ENCODE measurements around the gene IGF1R.

IGF1R gene

DNA sequence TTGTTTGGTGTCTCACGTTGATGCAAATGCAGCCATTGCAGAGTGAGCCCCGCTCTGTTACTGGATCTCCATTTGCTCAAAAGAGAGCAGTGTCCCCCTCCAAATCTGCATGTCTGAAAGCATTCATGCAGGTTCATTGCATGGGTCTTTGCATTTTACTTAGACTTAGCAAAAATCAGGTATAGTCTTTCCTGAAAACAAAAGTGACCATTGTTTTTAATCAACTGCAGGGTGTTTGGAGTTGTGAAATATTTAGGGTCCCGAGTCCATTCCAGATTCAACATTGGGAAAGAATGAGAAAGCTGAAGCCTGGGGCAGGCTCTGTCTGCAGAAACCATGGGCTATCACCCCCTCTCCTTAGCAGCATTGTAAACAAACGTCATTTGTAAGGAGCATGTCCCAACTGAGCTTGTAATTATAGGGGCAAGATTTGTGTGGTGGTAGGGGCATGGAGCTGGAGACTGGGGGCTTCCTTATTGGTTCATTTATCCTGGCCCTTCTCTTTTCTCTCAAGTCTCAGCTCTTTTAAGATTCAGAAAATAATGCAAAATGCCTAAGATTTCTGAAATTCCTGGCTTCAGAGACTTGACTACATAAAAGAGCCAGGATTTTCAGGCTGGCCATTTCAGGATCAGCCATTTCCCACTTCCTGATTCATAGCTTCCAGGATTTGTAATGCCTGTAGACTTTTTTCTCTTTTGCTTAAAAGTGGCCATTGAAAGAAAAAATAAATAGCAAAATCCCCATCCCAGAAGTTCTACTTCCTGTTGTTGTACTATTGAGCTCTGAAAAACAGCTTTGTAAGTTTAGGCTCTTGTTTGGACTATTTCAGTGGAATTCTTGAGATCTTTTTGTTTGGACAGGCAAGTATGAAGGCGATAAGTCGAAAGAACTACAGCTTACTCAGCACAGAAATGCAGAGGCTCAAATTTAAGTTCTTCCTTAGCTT is 23.0 kb downstream of the IGF1R start:
- H3K4me3 ChIP-seq (ENCODE audit: low read depth in 1 of 2, low read length in 2 of 2) = no peak overlapping the region
- H3K27ac ChIP-seq (ENCODE audit: low read depth, low read length) = peak overlapping the region; percentile 27
- H3K36me3 ChIP-seq (ENCODE audit: control insufficient read depth in 1 of 2, insufficient read depth in 2 of 2, low read length in 2 of 2) = no peaks in the 10 kb centered on the region
- H3K27me3 ChIP-seq (ENCODE audit: control insufficient read depth in 1 of 2, insufficient read depth in 2 of 2, low read length in 2 of 2) = no peaks in the 10 kb centered on the region
- H3K9me3 ChIP-seq (ENCODE audit: control insufficient read depth in 1 of 2, low read length in 2 of 2) = no peaks in the 10 kb centered on the region
- peaks cover 27 to 28% of the 10 kb centered on the region in 2 donors for H3K4me1 ChIP-seq (ENCODE audit: control insufficient read depth in 1 of 2, insufficient read depth in 2 of 2, low read length in 2 of 2)
- H3K9ac ChIP-seq (ENCODE audit: low read depth in 1 of 2, low read length in 2 of 2) = no peak overlapping the region

- Histone ChIP-seq H3K27ac (ENCODE audit: low read depth, low read length) (no peak overlapping the region), H3K4me1 (ENCODE audit: control insufficient read depth in 1 of 2, insufficient read depth in 2 of 2, low read length in 2 of 2) (peaks cover 23 to 28% of the 10 kb centered on the region in 2 donors)
Observed at GRCh38 chr15:98673133-98673532, 24.8 kb downstream of the IGF1R start.

GRCh38 chr15:98674336-98674735 is 26.0 kb downstream of the IGF1R start:
- no peaks in the 10 kb centered on the region for H3K36me3 ChIP-seq (ENCODE audit: control insufficient read depth in 1 of 2, insufficient read depth in 2 of 2, low read length in 2 of 2)
- no peak overlapping the region for H3K4me3 ChIP-seq (ENCODE audit: low read depth in 1 of 2, low read length in 2 of 2)
- H3K9me3 ChIP-seq (ENCODE audit: control insufficient read depth in 1 of 2, low read length in 2 of 2) = no peaks in the 10 kb centered on the region
- H3K27ac ChIP-seq (ENCODE audit: low read depth, low read length) = no peak overlapping the region
- no peaks in the 10 kb centered on the region for H3K27me3 ChIP-seq (ENCODE audit: control insufficient read depth in 1 of 2, insufficient read depth in 2 of 2, low read length in 2 of 2)
- no peak overlapping the region for H3K9ac ChIP-seq (ENCODE audit: low read depth in 1 of 2, low read length in 2 of 2)
- peaks cover 11 to 19% of the 10 kb centered on the region in 2 donors for H3K4me1 ChIP-seq (ENCODE audit: control insufficient read depth in 1 of 2, insufficient read depth in 2 of 2, low read length in 2 of 2)

More at GRCh38 chr15:98673133-98673532, 24.8 kb downstream of the IGF1R start:
- Histone ChIP-seq H3K9me3 (ENCODE audit: control insufficient read depth in 1 of 2, low read length in 2 of 2) (no peaks in the 10 kb centered on the region), H3K9ac (ENCODE audit: low read depth in 1 of 2, low read length in 2 of 2) (no peak overlapping the region), H3K36me3 (ENCODE audit: control insufficient read depth in 1 of 2, insufficient read depth in 2 of 2, low read length in 2 of 2) (no peaks in the 10 kb centered on the region), H3K27me3 (ENCODE audit: control insufficient read depth in 1 of 2, insufficient read depth in 2 of 2, low read length in 2 of 2) (no peaks in the 10 kb centered on the region), H3K4me3 (ENCODE audit: low read depth in 1 of 2, low read length in 2 of 2) (no peak overlapping the region)

GRCh38 chr15:98676586-98677270 is 28.4 kb downstream of the IGF1R start:
- H3K9me3 ChIP-seq (ENCODE audit: control insufficient read depth in 1 of 2, low read length in 2 of 2) = no peaks in the 10 kb centered on the region
- no peak overlapping the region for H3K27ac ChIP-seq (ENCODE audit: low read depth, low read length)
- no peak overlapping the region for H3K4me3 ChIP-seq (ENCODE audit: low read depth in 1 of 2, low read length in 2 of 2)
- H3K36me3 ChIP-seq (ENCODE audit: control insufficient read depth in 1 of 2, insufficient read depth in 2 of 2, low read length in 2 of 2) = no peaks in the 10 kb centered on the region
- H3K27me3 ChIP-seq (ENCODE audit: control insufficient read depth in 1 of 2, insufficient read depth in 2 of 2, low read length in 2 of 2) = no peaks in the 10 kb centered on the region
- H3K9ac ChIP-seq (ENCODE audit: low read depth in 1 of 2, low read length in 2 of 2) = no peak overlapping the region
- H3K4me1 ChIP-seq (ENCODE audit: control insufficient read depth in 1 of 2, insufficient read depth in 2 of 2, low read length in 2 of 2) = peaks cover 2 to 9% of the 10 kb centered on the region in 2 donors

DNA sequence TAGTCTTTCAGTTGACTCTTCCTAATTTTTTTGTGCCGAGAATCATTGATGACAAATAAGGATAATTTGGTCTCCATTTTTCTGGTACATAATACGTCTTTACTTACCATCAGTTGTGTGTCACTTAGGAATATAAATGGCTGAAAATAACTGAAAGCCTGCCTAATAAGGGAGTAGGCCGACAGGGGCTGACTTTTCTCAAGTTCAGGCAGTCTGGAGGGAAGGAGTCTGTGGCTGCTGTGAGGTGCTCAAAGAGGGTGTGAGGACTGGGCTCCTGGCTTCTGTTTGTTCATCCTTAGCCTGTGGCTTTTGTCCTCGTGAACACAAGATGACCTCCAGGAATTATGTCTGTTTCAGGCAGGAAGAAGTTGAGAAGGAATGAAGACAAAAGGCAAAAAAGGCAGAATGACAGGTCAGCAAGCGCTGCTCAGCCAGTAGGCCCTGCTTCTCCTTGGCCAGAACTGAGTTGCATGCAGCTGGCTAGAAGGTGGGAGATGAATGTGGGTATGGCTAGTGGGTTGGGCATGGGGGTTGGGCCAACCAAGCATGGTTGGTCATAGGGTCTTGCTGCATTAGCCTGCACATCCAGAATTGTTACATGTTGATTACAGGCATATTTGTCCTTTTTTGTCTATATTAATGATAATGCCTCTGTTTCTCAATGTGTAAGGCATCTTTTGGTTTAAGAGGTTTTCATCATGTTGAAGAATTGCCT is 29.2 kb downstream of the IGF1R start:
- peaks cover 0 to 9% of the 10 kb centered on the region in 2 donors for H3K4me1 ChIP-seq (ENCODE audit: control insufficient read depth in 1 of 2, insufficient read depth in 2 of 2, low read length in 2 of 2)
- no peaks in the 10 kb centered on the region for H3K36me3 ChIP-seq (ENCODE audit: control insufficient read depth in 1 of 2, insufficient read depth in 2 of 2, low read length in 2 of 2)
- no peak overlapping the region for H3K27ac ChIP-seq (ENCODE audit: low read depth, low read length)
- no peaks in the 10 kb centered on the region for H3K27me3 ChIP-seq (ENCODE audit: control insufficient read depth in 1 of 2, insufficient read depth in 2 of 2, low read length in 2 of 2)
- no peak overlapping the region for H3K4me3 ChIP-seq (ENCODE audit: low read depth in 1 of 2, low read length in 2 of 2)
- H3K9ac ChIP-seq (ENCODE audit: low read depth in 1 of 2, low read length in 2 of 2) = no peak overlapping the region
- no peaks in the 10 kb centered on the region for H3K9me3 ChIP-seq (ENCODE audit: control insufficient read depth in 1 of 2, low read length in 2 of 2)

GRCh38 chr15:98678484-98678883 is 30.1 kb downstream of the IGF1R start:
- Histone ChIP-seq H3K9me3 (ENCODE audit: control insufficient read depth in 1 of 2, low read length in 2 of 2) (no peaks in the 10 kb centered on the region), H3K27me3 (ENCODE audit: control insufficient read depth in 1 of 2, insufficient read depth in 2 of 2, low read length in 2 of 2) (no peaks in the 10 kb centered on the region), H3K4me1 (ENCODE audit: control insufficient read depth in 1 of 2, insufficient read depth in 2 of 2, low read length in 2 of 2) (peaks cover 0 to 7% of the 10 kb centered on the region in 2 donors), H3K27ac (ENCODE audit: low read depth, low read length) (no peak overlapping the region), H3K4me3 (ENCODE audit: low read depth in 1 of 2, low read length in 2 of 2) (no peak overlapping the region), H3K9ac (ENCODE audit: low read depth in 1 of 2, low read length in 2 of 2) (no peak overlapping the region), H3K36me3 (ENCODE audit: control insufficient read depth in 1 of 2, insufficient read depth in 2 of 2, low read length in 2 of 2) (no peaks in the 10 kb centered on the region)

DNA sequence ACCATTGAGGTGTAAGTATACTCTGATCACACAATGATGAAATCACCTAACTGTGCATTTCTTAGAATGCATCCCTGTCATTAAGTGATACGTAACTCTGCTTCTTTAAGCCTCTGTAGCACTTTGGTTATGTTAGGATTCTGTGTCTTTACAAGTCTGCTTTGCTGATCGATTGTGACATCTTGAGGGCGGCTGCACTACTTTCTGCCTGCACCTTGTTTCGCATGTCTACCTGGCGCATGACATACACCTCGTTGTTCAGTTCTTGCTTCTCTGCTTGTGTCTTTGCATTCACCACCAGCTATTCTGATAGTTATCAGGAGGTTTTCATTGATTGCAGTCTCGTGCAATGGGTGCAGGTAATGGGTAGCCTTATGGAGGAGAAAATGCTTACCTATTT is 32.7 kb downstream of the IGF1R start:
- Histone ChIP-seq H3K4me3 (ENCODE audit: low read depth in 1 of 2, low read length in 2 of 2) (no peak overlapping the region), H3K9ac (ENCODE audit: low read depth in 1 of 2, low read length in 2 of 2) (no peak overlapping the region), H3K27ac (ENCODE audit: low read depth, low read length) (no peak overlapping the region), H3K36me3 (ENCODE audit: control insufficient read depth in 1 of 2, insufficient read depth in 2 of 2, low read length in 2 of 2) (no peaks in the 10 kb centered on the region), H3K27me3 (ENCODE audit: control insufficient read depth in 1 of 2, insufficient read depth in 2 of 2, low read length in 2 of 2) (no peaks in the 10 kb centered on the region), H3K4me1 (ENCODE audit: control insufficient read depth in 1 of 2, insufficient read depth in 2 of 2, low read length in 2 of 2) (peaks cover 0 to 3% of the 10 kb centered on the region in 2 donors), H3K9me3 (ENCODE audit: control insufficient read depth in 1 of 2, low read length in 2 of 2) (no peaks in the 10 kb centered on the region)

DNA sequence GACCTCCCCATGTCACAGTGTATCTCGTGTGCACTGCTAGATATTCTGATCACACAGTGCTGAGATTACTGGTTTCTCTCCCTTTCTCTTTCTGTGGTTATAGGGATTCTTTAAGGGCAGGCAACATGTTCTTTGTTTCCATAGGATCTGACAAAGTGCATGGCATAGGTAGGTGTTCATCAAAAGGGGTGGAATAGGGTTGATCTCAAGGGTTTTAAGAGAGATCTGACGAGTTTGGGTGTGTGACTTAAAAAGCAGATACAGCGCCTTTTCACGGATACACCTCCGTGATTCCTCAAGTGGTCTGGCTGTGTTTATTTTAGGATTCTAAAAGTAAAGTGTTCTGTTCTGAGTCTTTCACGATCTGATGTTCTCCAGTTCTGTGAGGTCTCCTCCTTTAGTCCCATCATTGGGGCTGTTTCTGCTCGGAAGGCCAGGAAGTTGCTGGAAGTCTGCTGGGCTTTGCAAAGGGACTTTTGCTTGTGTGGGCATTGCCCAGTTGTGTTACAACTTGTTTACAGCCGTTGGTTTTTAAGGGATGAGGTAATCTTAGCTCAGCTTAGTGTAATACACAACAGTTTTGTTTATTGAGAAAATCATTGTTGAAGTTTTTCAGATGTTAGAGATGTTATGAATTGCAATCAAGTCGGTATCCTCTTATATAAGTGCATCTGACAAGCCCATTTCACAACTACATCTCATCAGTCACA is 34.8 kb downstream of the IGF1R start:
- no peak overlapping the region for H3K27ac ChIP-seq (ENCODE audit: low read depth, low read length)

GRCh38 chr15:98683831-98684230 is 35.5 kb downstream of the IGF1R start:
- no peaks in the 10 kb centered on the region for H3K9me3 ChIP-seq (ENCODE audit: control insufficient read depth in 1 of 2, low read length in 2 of 2)
- H3K27ac ChIP-seq (ENCODE audit: low read depth, low read length) = no peak overlapping the region
- no peak overlapping the region for H3K4me3 ChIP-seq (ENCODE audit: low read depth in 1 of 2, low read length in 2 of 2)
- no peak overlapping the region for H3K9ac ChIP-seq (ENCODE audit: low read depth in 1 of 2, low read length in 2 of 2)
- peaks cover 0 to 3% of the 10 kb centered on the region in 2 donors for H3K4me1 ChIP-seq (ENCODE audit: control insufficient read depth in 1 of 2, insufficient read depth in 2 of 2, low read length in 2 of 2)
- H3K27me3 ChIP-seq (ENCODE audit: control insufficient read depth in 1 of 2, insufficient read depth in 2 of 2, low read length in 2 of 2) = no peaks in the 10 kb centered on the region
- H3K36me3 ChIP-seq (ENCODE audit: control insufficient read depth in 1 of 2, insufficient read depth in 2 of 2, low read length in 2 of 2) = no peaks in the 10 kb centered on the region

More for the DNA sequence above, 34.8 kb downstream of the IGF1R start:
- Histone ChIP-seq H3K9me3 (ENCODE audit: control insufficient read depth in 1 of 2, low read length in 2 of 2) (no peaks in the 10 kb centered on the region), H3K4me3 (ENCODE audit: low read depth in 1 of 2, low read length in 2 of 2) (no peak overlapping the region), H3K9ac (ENCODE audit: low read depth in 1 of 2, low read length in 2 of 2) (no peak overlapping the region), H3K4me1 (ENCODE audit: control insufficient read depth in 1 of 2, insufficient read depth in 2 of 2, low read length in 2 of 2) (peaks cover 0 to 3% of the 10 kb centered on the region in 2 donors), H3K27me3 (ENCODE audit: control insufficient read depth in 1 of 2, insufficient read depth in 2 of 2, low read length in 2 of 2) (no peaks in the 10 kb centered on the region), H3K36me3 (ENCODE audit: control insufficient read depth in 1 of 2, insufficient read depth in 2 of 2, low read length in 2 of 2) (no peaks in the 10 kb centered on the region)
